OCI-LY1 (cell line): ENCODE results near the gene PTPN14.
"Not testable (repeated sequence)": the region's sequence is repeated elsewhere in the genome, so short reads cannot be mapped to it uniquely, and the experiment has no call there.

Source experiments
- H2AFZ ChIP-seq: fragments of 200-600 bp; sonication (generic), shearing (Covaris generic); 2 replicates; pipeline ENCODE4 v1.6.0; 2014; ENCODE audit warnings: antibody characterized with exemption, mild to moderate bottlenecking, low read length
- H3F3A ChIP-seq: fragments of 200-600 bp; sonication (generic), shearing (Covaris generic); 2 replicates; pipeline ENCODE4 v1.6.0; 2014; ENCODE audit warnings: mild to moderate bottlenecking, antibody characterized with exemption, low read length, moderate library complexity; ENCODE audit not compliant: insufficient read depth
- H3K27ac ChIP-seq: fragments of 200-600 bp; sonication (generic); 2 replicates; pipeline ENCODE4 v1.5.1; 2014; ENCODE audit warnings: low read length, mixed run types, mild to moderate bottlenecking, low read depth; ENCODE audit not compliant: poor library complexity, severe bottlenecking
- H3K27me3 ChIP-seq: fragments of 200-600 bp; sonication (generic); 2 replicates; pipeline ENCODE4 v1.6.0; 2014; ENCODE audit warnings: antibody characterized with exemption, mild to moderate bottlenecking, low read length, moderate library complexity; ENCODE audit not compliant: insufficient read depth
- H3K36me3 ChIP-seq: fragments of 200-600 bp; sonication (generic); 2 replicates; pipeline ENCODE4 v1.6.1; 2014; ENCODE audit warnings: mild to moderate bottlenecking, antibody characterized with exemption, low read length, moderate library complexity, mixed read lengths; ENCODE audit not compliant: insufficient read depth
- H3K4me1 ChIP-seq: fragments of 200-600 bp; sonication (generic); 2 replicates; pipeline ENCODE4 v1.5.1; 2014; ENCODE audit warnings: mild to moderate bottlenecking, low read length, moderate library complexity; ENCODE audit not compliant: insufficient read depth, severe bottlenecking
- H3K4me2 ChIP-seq: fragments of 200-600 bp; sonication (generic), shearing (Covaris generic); 2 replicates; pipeline ENCODE4 v1.6.1; 2014; ENCODE audit warnings: low read length
- H3K4me3 ChIP-seq: fragments of 200-600 bp; sonication (generic); 2 replicates; pipeline ENCODE4 v1.5.1; 2014; ENCODE audit warnings: low read length, low read depth, mild to moderate bottlenecking, mixed read lengths; ENCODE audit not compliant: poor library complexity, severe bottlenecking
- H3K79me2 ChIP-seq: fragments of 200-600 bp; shearing (Covaris generic); 2 replicates; pipeline ENCODE4 v1.6.1; 2016; ENCODE audit warnings: mixed run types, low read length, mixed read lengths; ENCODE audit not compliant: insufficient read depth
- H3K9ac ChIP-seq: fragments of 200-600 bp; sonication (generic), shearing (Covaris generic); 2 replicates; pipeline ENCODE4 v1.6.1; 2014; ENCODE audit warnings: mild to moderate bottlenecking, low read length, mixed read lengths
- H3K9me2 ChIP-seq: fragments of 200-600 bp; sonication (generic), shearing (Covaris generic); 2 replicates; pipeline ENCODE4 v1.6.1; 2014; ENCODE audit warnings: low read depth, mild to moderate bottlenecking, low read length, mixed read lengths
- H3K9me3 ChIP-seq: fragments of 200-600 bp; shearing (Covaris generic); 2 replicates; pipeline ENCODE4 v1.6.1; 2014; ENCODE audit warnings: low read length, mixed read lengths
- H4K20me1 ChIP-seq: fragments of 200-600 bp; sonication (generic), shearing (Covaris generic); 2 replicates; pipeline ENCODE4 v1.6.0; 2016; ENCODE audit warnings: mild to moderate bottlenecking, low read length; ENCODE audit not compliant: insufficient read depth
- EZH2 ChIP-seq: fragments of 200-600 bp; sonication (generic), shearing (Covaris generic); IDR thresholded peaks from 2 replicates; pipeline ENCODE4 v1.8.0; 2017; ENCODE audit warnings: borderline replicate concordance, mixed run types, mild to moderate bottlenecking, antibody characterized with exemption, low read length, moderate library complexity, mixed read lengths
- TF ChIP-seq, protein P1 (sequence below): fragments of 200-600 bp; sonication (generic), shearing (Covaris generic); IDR thresholded peaks from 2 replicates; pipeline ENCODE4 v1.5.1; 2017; ENCODE audit warnings: mild to moderate bottlenecking, antibody characterized with exemption, low read length, moderate library complexity, mixed read lengths

The PTPN14 gene

DNA sequence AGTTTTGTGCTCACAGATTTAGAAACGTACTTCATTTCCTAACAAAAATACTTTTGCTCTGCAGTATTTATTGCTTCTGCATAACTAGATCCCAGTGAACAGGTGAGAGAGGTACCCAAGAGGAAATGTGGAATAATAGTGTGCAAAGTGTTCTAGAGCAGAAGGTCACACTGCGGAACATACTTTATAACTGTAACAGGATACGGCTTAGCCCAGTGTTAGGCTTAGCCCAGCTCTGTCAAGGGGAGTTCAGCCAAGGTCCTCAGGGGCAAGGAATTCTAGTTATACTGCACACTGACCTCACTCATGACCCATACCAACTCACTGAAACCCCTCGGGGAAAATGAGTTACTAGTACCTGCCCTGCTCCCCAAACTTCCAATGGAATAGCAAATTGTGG, 55.3 kb downstream of the PTPN14 start:
- H4K20me1 ChIP-seq: no peaks in the 10 kb centered on the region

DNA sequence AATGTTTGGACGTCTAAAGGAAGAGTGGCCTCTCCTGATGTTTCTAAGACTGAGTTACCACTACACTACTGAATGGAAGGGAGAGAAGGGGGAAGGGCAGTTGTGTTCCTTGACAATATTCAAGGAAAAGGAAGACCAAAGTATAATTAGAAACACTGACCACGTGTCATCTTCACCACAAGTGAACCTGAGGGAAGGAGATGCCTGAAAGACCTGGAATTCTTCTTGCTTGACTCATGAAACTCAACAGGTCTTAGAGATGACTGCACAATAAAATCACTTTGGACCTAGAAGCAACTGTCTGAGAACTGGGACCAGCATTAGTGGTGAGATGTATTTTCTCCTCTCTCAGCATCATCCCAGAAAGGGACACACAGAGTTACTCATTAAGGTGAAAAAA, 56.7 kb downstream of the PTPN14 start:
- Histone ChIP-seq H3K9ac (no peak overlapping the region), H3K27me3 (no peaks in the 10 kb centered on the region), H3K27ac (no peak overlapping the region), H3K9me3 (no peaks in the 10 kb centered on the region), H3F3A (no peaks in the 10 kb centered on the region), H3K4me3 (no peak overlapping the region), H4K20me1 (no peaks in the 10 kb centered on the region), H3K9me2 (no peaks in the 10 kb centered on the region), H3K4me2 (no peak overlapping the region), H2AFZ (no peak overlapping the region), H3K4me1 (no peaks in the 10 kb centered on the region), H3K36me3 (no peaks in the 10 kb centered on the region), H3K79me2 (no peaks in the 10 kb centered on the region)
- TF ChIP-seq, protein P1, sequence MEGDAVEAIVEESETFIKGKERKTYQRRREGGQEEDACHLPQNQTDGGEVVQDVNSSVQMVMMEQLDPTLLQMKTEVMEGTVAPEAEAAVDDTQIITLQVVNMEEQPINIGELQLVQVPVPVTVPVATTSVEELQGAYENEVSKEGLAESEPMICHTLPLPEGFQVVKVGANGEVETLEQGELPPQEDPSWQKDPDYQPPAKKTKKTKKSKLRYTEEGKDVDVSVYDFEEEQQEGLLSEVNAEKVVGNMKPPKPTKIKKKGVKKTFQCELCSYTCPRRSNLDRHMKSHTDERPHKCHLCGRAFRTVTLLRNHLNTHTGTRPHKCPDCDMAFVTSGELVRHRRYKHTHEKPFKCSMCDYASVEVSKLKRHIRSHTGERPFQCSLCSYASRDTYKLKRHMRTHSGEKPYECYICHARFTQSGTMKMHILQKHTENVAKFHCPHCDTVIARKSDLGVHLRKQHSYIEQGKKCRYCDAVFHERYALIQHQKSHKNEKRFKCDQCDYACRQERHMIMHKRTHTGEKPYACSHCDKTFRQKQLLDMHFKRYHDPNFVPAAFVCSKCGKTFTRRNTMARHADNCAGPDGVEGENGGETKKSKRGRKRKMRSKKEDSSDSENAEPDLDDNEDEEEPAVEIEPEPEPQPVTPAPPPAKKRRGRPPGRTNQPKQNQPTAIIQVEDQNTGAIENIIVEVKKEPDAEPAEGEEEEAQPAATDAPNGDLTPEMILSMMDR: no peak
- TF ChIP-seq EZH2: no peak

More for the DNA sequence above, 55.3 kb downstream of the PTPN14 start:
- H3K4me3 ChIP-seq: no peak overlapping the region
- H3K9me3 ChIP-seq: no peaks in the 10 kb centered on the region
- H3K27ac ChIP-seq: no peak overlapping the region
- TF ChIP-seq, protein P1: no peak
- TF ChIP-seq EZH2: no peak
- H3K4me2 ChIP-seq: no peak overlapping the region
- no peak overlapping the region for H3K9ac ChIP-seq
- no peaks in the 10 kb centered on the region for H3F3A ChIP-seq
- H3K27me3 ChIP-seq: no peaks in the 10 kb centered on the region
- H3K4me1 ChIP-seq: no peaks in the 10 kb centered on the region
- no peaks in the 10 kb centered on the region for H3K36me3 ChIP-seq
- no peaks in the 10 kb centered on the region for H3K9me2 ChIP-seq
- no peak overlapping the region for H2AFZ ChIP-seq
- H3K79me2 ChIP-seq: no peaks in the 10 kb centered on the region

DNA sequence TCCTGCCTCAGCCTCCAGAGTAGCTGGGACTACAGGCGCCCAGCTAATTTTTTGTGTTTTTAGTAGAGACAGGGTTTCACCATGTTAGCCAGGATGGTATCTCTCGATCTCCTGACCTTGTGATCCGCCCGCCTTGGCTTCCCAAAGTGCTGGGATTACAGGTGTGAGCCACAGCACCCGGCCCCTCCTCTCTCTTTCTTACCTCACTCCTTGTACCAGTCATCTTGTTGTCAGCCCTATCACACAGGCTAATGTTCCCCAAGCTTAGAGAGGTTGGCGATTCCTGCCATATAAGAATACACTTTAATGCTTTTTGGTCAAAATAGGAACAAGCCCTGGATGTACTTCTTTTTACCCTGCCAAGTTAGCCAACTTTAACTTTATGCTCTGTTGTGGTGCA, 57.2 kb downstream of the PTPN14 start:
- not testable (repeated sequence) for H3K27ac ChIP-seq, H3K79me2 ChIP-seq, H3K4me1 ChIP-seq, H3K4me2 ChIP-seq, H3K9ac ChIP-seq, H2AFZ ChIP-seq, H3K4me3 ChIP-seq, H3F3A ChIP-seq, H3K27me3 ChIP-seq, H3K9me3 ChIP-seq, H3K36me3 ChIP-seq, H3K9me2 ChIP-seq, H4K20me1 ChIP-seq

DNA sequence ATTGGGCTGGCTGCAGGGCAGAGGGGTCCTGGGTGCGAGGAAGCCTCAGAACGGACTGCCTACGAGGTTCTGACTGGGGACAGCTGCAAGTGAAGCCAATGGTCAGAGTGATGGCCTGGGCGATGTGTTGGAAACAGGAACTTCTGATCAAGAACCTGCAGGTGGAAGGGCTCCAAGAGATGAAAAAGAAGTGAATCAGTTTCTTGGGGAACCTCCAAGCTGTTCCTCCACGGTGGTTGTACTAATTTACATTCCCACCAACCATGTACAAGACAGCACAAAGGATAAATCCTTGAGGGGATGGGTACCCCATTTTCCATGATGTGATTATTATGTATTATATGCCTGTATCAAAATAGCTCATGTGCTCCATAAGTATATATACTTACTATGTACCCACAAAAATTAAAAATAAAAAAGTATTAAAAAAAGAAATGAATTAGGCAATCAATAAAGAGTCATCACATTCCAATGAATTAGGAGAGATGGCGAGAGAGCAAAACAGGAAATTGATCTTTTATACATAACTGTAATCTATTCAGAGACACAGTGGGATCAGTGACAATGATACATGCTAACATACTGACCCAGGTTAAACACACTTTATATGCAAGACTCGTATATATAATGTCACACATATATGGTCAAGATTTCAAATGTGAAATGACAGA, 58.1 kb downstream of the PTPN14 start:
- Histone ChIP-seq H3K9ac (no peak overlapping the region), H3K27ac (no peak overlapping the region), H3K27me3 (no peaks in the 10 kb centered on the region), H4K20me1 (no peaks in the 10 kb centered on the region), H3K9me3 (no peaks in the 10 kb centered on the region), H3K9me2 (no peaks in the 10 kb centered on the region), H3F3A (no peaks in the 10 kb centered on the region), H3K79me2 (no peaks in the 10 kb centered on the region), H2AFZ (no peak overlapping the region), H3K4me3 (no peak overlapping the region), H3K36me3 (no peaks in the 10 kb centered on the region), H3K4me1 (no peaks in the 10 kb centered on the region), H3K4me2 (no peak overlapping the region)
- TF ChIP-seq EZH2: no peak
